ENCODE measurements around the gene BRD3.

BRD3 gene

DNA sequence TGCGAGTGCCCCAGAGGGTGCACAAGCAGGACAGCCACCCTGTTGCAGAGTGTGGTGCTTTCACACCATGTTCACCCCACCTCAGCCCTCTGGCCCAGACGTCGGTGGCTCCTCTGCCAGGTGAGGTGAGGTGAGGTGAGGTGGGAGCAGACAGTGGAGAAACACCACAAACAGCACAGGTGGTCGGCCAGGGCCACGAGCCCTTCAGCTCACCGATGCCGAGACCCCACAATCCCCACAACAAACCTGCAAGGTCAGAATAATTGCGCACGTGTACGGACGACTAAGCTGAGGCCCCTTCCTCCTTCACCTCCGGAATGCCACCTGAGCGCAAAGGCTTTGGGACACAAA is 10.5 kb downstream of the BRD3 start:
- no peak overlapping the region for H3K27ac ChIP-seq
- no peak overlapping the region for H3K4me3 ChIP-seq
- TF ChIP-seq CTCF (IDR thresholded peaks at IDR 0.05): no peak
- no peak for DNase-seq (ENCODE audit: low spot score)

- peak overlapping the region; percentile 7 for H3K4me3 ChIP-seq
- H3K27ac ChIP-seq: peak overlapping the region in 1 of 2 donors; percentile 16
- DNase-seq (ENCODE audit: low spot score): no peak
- no peak for TF ChIP-seq CTCF (IDR thresholded peaks at IDR 0.05)
These were observed 11.1 kb downstream of the BRD3 start for GRCh38 chr9:134056483-134057306.

DNA sequence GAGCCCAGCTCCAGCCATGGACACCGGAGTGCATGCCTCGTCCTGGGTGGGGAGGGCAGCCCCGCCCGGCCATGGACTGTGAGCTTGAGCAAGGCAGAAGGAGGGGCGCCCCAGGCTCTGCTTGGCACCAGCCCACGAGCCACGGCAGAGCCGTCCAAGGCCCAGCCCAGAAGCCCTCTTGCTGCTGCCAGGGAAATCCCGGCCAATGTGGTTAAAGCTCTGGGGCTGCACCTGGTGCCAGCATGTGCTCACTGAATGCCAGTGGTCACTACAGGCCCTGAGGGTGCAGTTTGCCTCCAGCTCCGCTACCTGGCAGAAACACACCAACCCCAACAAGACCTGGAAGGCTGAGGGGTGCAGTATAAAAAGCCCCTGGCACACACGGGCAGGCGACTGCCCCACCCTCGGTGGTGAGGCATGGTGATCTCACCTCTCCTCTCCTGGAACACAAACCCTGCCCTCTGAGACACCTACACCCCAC is 11.8 kb downstream of the BRD3 start:
- Histone ChIP-seq H3K27ac (peak overlapping the region in 1 of 2 donors; percentile 16), H3K4me3 (peak overlapping the region; percentile 7)
- peak; percentile 84 for DNase-seq (ENCODE audit: low spot score)
- no peak for TF ChIP-seq CTCF (IDR thresholded peaks at IDR 0.05)

GRCh38 chr9:134054891-134055811 is 12.7 kb downstream of the BRD3 start:
- Histone ChIP-seq H3K4me3 (no peak overlapping the region), H3K27ac (no peak overlapping the region)
- DNase-seq (ENCODE audit: low spot score): no peak
- no peak for TF ChIP-seq CTCF (IDR thresholded peaks at IDR 0.05)

GRCh38 chr9:134053941-134054761 is 13.7 kb downstream of the BRD3 start:
- Histone ChIP-seq H3K27ac (no peak overlapping the region), H3K4me3 (no peak overlapping the region)
- no peak for DNase-seq (ENCODE audit: low spot score)
- no peak for TF ChIP-seq CTCF (IDR thresholded peaks at IDR 0.05)

- no peak for TF ChIP-seq CTCF (IDR thresholded peaks at IDR 0.05)
- no peak for DNase-seq (ENCODE audit: low spot score)
- Histone ChIP-seq H3K27ac (no peak overlapping the region), H3K4me3 (no peak overlapping the region)
These were observed 14.4 kb downstream of the BRD3 start for GRCh38 chr9:134053401-134053871.

Measured in coronary artery (tissue), 2 donors.